8988T (cell line): ENCODE results near the gene OFD1.

Source experiments
- DNase-seq: peaks from one replicate; pipeline ENCODE4 v3.0.0; 2011

Gene OFD1

GRCh38 chrX:13752646-13753045 is 18.1 kb downstream of the OFD1 start:
- no peak for DNase-seq

GRCh38 chrX:13754765-13755164 is 20.2 kb downstream of the OFD1 start:
- DNase-seq: no peak

- DNase-seq: no peak
Observed at GRCh38 chrX:13755254-13755653, 20.7 kb downstream of the OFD1 start.

GRCh38 chrX:13756381-13756780 is 21.8 kb downstream of the OFD1 start:
- no peak for DNase-seq

- no peak for DNase-seq
Observed at GRCh38 chrX:13759152-13759718, 24.7 kb downstream of the OFD1 start.

- DNase-seq: no peak
Observed at GRCh38 chrX:13760426-13760825, 25.9 kb downstream of the OFD1 start.

GRCh38 chrX:13761606-13762414 is 27.3 kb downstream of the OFD1 start:
- DNase-seq: no peak

- no peak for DNase-seq
Observed at GRCh38 chrX:13763489-13763888, 28.9 kb downstream of the OFD1 start.

- DNase-seq: no peak
Observed at GRCh38 chrX:13764281-13764680, 29.7 kb downstream of the OFD1 start.

- DNase-seq: no peak
Observed at GRCh38 chrX:13764765-13765164, 30.2 kb downstream of the OFD1 start.

GRCh38 chrX:13768939-13769338 is 34.4 kb downstream of the OFD1 start:
- DNase-seq: no peak

GRCh38 chrX:13770013-13770535 is 35.5 kb downstream of the OFD1 start:
- DNase-seq: no peak

- DNase-seq: no peak
Observed at GRCh38 chrX:13774696-13775095, 40.1 kb downstream of the OFD1 start.

- DNase-seq: no peak
Observed at GRCh38 chrX:13775837-13776236, 41.3 kb downstream of the OFD1 start.

GRCh38 chrX:13776387-13776786 is 41.8 kb downstream of the OFD1 start:
- DNase-seq: no peak

GRCh38 chrX:13778916-13779315 is 44.4 kb downstream of the OFD1 start:
- DNase-seq: no peak

GRCh38 chrX:13780868-13781427 is 46.4 kb downstream of the OFD1 start:
- DNase-seq: no peak

- no peak for DNase-seq
Observed at GRCh38 chrX:13786048-13786447, 51.5 kb downstream of the OFD1 start.

- no peak for DNase-seq
Observed at GRCh38 chrX:13790206-13791131, 55.9 kb downstream of the OFD1 start.

- no peak for DNase-seq
Observed at GRCh38 chrX:13791145-13791544, 56.6 kb downstream of the OFD1 start.

GRCh38 chrX:13791559-13791958 is 57.0 kb downstream of the OFD1 start:
- DNase-seq: no peak

- no peak for DNase-seq
Observed at GRCh38 chrX:13793897-13794296, 59.3 kb downstream of the OFD1 start.

- no peak for DNase-seq
Observed at GRCh38 chrX:13794417-13794816, 59.9 kb downstream of the OFD1 start.
